OCI-LY3 (cell line): ENCODE results near the gene CPLANE2.

ENCODE experiments used
- EZH2phosphoT487 ChIP-seq: fragments of 200-600 bp; shearing (Covaris generic); IDR thresholded peaks from 2 replicates; pipeline ENCODE4 v1.6.1; 2018; ENCODE audit warnings: antibody characterized with exemption, mixed run types, low read depth
- TF ChIP-seq, protein P1 (sequence below): fragments of 200-600, 300-600 bp; sonication (generic); IDR thresholded peaks from 2 replicates; pipeline ENCODE4 v1.5.1; 2014; ENCODE audit warnings: antibody characterized with exemption, low read length, low read depth

DNA sequence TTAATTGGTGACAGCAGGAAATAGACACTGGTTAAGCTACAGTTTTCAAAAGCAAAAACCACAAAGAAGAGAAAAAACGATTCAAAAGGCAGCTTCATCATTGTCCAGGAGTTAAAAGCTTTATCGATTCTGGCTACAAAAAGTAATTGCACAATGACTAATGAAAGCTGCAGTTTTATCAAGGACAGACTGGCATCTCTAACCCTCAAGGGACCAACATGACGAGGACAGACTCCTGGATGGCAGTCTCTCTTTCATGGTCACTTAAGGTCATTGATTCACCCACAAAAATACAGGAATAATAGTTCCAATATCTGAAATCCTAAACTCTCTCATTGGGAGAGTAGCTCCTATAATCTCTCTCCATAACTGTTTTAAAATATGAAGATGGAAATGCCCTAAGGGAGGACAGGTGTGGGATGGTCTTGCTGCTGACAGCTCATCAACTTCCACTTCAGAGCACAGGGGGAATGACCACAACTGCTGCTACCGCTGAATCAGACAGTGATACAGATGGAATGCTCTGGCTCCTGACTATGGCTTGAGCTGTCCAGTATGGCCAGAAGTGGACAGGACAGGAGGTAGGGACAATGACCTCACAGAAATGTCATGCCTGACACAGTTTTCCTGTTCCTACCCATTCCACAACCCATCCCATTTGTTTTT, 17.4 kb upstream of the CPLANE2 start:
- TF ChIP-seq, protein P1, sequence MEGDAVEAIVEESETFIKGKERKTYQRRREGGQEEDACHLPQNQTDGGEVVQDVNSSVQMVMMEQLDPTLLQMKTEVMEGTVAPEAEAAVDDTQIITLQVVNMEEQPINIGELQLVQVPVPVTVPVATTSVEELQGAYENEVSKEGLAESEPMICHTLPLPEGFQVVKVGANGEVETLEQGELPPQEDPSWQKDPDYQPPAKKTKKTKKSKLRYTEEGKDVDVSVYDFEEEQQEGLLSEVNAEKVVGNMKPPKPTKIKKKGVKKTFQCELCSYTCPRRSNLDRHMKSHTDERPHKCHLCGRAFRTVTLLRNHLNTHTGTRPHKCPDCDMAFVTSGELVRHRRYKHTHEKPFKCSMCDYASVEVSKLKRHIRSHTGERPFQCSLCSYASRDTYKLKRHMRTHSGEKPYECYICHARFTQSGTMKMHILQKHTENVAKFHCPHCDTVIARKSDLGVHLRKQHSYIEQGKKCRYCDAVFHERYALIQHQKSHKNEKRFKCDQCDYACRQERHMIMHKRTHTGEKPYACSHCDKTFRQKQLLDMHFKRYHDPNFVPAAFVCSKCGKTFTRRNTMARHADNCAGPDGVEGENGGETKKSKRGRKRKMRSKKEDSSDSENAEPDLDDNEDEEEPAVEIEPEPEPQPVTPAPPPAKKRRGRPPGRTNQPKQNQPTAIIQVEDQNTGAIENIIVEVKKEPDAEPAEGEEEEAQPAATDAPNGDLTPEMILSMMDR = no peak
- no peak for TF ChIP-seq EZH2phosphoT487
